ENCODE data around the gene VRTN. TPM values are rescaled to one million over a fixed set of nuclear protein-coding genes. Genes with fewer than 3 reads are reported as not detected.

VRTN gene
- total and polyA plus RNA-seq, 2 of the 8 experiments (the other 6 are each of a cell fraction or from before 2014, with no cell fraction given) = 133 to 148 TPM

- no peak overlapping the region for H3K9ac ChIP-seq (replicated peaks in 1 of 4; ENCODE audit: extremely low read depth in 1 of 4, low read depth in 3 of 4, low read length in 3 of 4)
- CTCF ChIA-PET (ENCODE audit: partially characterized antibody) = interaction anchor here (0.7 to 2.0 kb wide), 8 partner anchors 8 to 113 kb away, joined by 3 to 6 read pairs (median 4); partner anchors contain the start of gene ABCD4
- POLR2A ChIA-PET (ENCODE audit: partially characterized antibody) = interaction anchor here (1.0 to 1.2 kb wide), 3 partner anchors 22 to 60 kb away, joined by 3 to 4 read pairs (median 3); no protein-coding TSS in a partner anchor
- peak overlapping the region; percentile 35 for H4K8ac ChIP-seq (ENCODE audit: extremely low read depth, insufficient read depth, low read length)
- H4K20me1 ChIP-seq (replicated peaks in 1 of 2; ENCODE audit: control insufficient read depth in 1 of 2, insufficient read depth in 2 of 2, low read length in 2 of 2) = no peaks in the 10 kb centered on the region
- H3K27ac ChIP-seq (ENCODE audit: low read depth, low read length) = no peak overlapping the region
- no peak overlapping the region for H2BK120ac ChIP-seq (replicated peaks; ENCODE audit: low read depth, low read length)
- H4K5ac ChIP-seq (ENCODE audit: insufficient read length, low read depth, low read length) = no peak overlapping the region
- H3K36me3 ChIP-seq (ENCODE audit: control insufficient read depth in 2 of 4, insufficient read depth in 4 of 4, low read length in 3 of 4) = no peaks in the 10 kb centered on the region
- no peaks in the 10 kb centered on the region for H3K79me2 ChIP-seq (ENCODE audit: control insufficient read depth in 1 of 2, insufficient read depth in 2 of 2, low read length in 2 of 2)
- H2BK5ac ChIP-seq (ENCODE audit: low read depth, low read length) = no peak overlapping the region
- H3K56ac ChIP-seq (replicated peaks; ENCODE audit: insufficient read length, low read depth, low read length) = no peak overlapping the region
- no peak overlapping the region for H2AK5ac ChIP-seq (ENCODE audit: low read depth, low read length)
- no peak overlapping the region for H2AFZ ChIP-seq (ENCODE audit: low read length)
- H3K4me3 ChIP-seq (ENCODE audit: extremely low read depth in 1 of 4, insufficient read depth in 2 of 4, low read depth in 3 of 4, low read length in 4 of 4) = no peak overlapping the region
- H3K23me2 ChIP-seq (ENCODE audit: low read depth, low read length) = no peaks in the 10 kb centered on the region; the same call in 1 of the 2 replicates
- H2BK20ac ChIP-seq (ENCODE audit: low read length) = no peak overlapping the region
- no peaks in the 10 kb centered on the region for H3K9me3 ChIP-seq (ENCODE audit: insufficient read depth in 2 of 2, low read depth in 1 of 2, low read length in 1 of 2)
- peaks cover 0 to 10% (median 9%) of the 10 kb centered on the region in 4 experiments; a peak in 6 of 7 replicates for H3K4me1 ChIP-seq (replicated peaks in 1 of 4; ENCODE audit: control insufficient read depth in 3 of 4, insufficient read depth in 4 of 4, low read length in 3 of 4)
- no peak for FAIRE-seq
- H3K27me3 ChIP-seq (replicated peaks in 1 of 4; ENCODE audit: control insufficient read depth in 3 of 4, extremely low read depth in 1 of 4, insufficient read depth in 3 of 4, low read length in 3 of 4) = no peaks in the 10 kb centered on the region
- H2BK12ac ChIP-seq (ENCODE audit: low read depth, low read length) = no peak overlapping the region
- no peak overlapping the region for H4K91ac ChIP-seq (replicated peaks; ENCODE audit: insufficient read length, low read length)
- H3K79me1 ChIP-seq (ENCODE audit: low read depth, low read length) = no peaks in the 10 kb centered on the region
- no peak for DNase-seq (ENCODE audit: low read depth in 1 of 2, low spot score in 2 of 2)
- no peak overlapping the region for H3K18ac ChIP-seq (ENCODE audit: extremely low read depth, low read length)
- H3K14ac ChIP-seq (ENCODE audit: insufficient read length) = no peak overlapping the region
- H2BK15ac ChIP-seq (ENCODE audit: low read length) = no peak overlapping the region
- H3K23ac ChIP-seq (ENCODE audit: insufficient read length) = no peak overlapping the region
- no peak overlapping the region for H3K4me2 ChIP-seq (ENCODE audit: insufficient read depth in 1 of 2, low read depth in 2 of 2, low read length in 2 of 2)
- no peak overlapping the region for H3K4ac ChIP-seq (replicated peaks; ENCODE audit: insufficient read length, low read depth, low read length)
- 95% methylated on average over 17 of the region's 17 CpGs; no CpG with 5 or more reads in 1 of the 2 experiments for WGBS, 2 experiments (ENCODE audit: extremely low coverage in 1 of 2, insufficient coverage in 1 of 2, insufficient read length in 1 of 2, insufficient replicate concordance in 2 of 2, low coverage in 1 of 2, low lambda C conversion rate in 2 of 2, missing lambda C conversion rate in 1 of 2)
- TF ChIP-seq E2F6 (IDR thresholded peaks at IDR 0.05) = no peak
- TF ChIP-seq RNF2 (IDR thresholded peaks at IDR 0.05; ENCODE audit: borderline replicate concordance, low read depth, low read length, missing control alignments, poor library complexity, severe bottlenecking) = no peak
- TF ChIP-seq KDM5A (IDR thresholded peaks at IDR 0.05; ENCODE audit: low read length) = no peak
- no peak for TF ChIP-seq JUN (IDR thresholded peaks at IDR 0.05; ENCODE audit: low read depth, low read length)
- TF ChIP-seq PHF8 (conservative IDR thresholded peaks at IDR 0.05; ENCODE audit: low read depth, low read length) = no peak
- no peak for TF ChIP-seq SUZ12 (IDR thresholded peaks at IDR 0.05; ENCODE audit: low read length)
- TF ChIP-seq GTF2F1 (IDR thresholded peaks at IDR 0.05; ENCODE audit: borderline replicate concordance, low read depth, low read length) = no peak
- no peak for TF ChIP-seq TCF12 (IDR thresholded peaks at IDR 0.05; ENCODE audit: low read depth, low read length)
- no peak for TF ChIP-seq MAX (IDR thresholded peaks at IDR 0.05)
Measured at GRCh38 chr14:74407021-74407800, 58.9 kb downstream of the VRTN start.
